HepG2 (cell line): ENCODE data around the gene RABEP2. TPM values are rescaled to one million over a fixed set of nuclear protein-coding genes. Genes with fewer than 3 reads are reported as not detected.

Source experiments
- CC2D1A ChIP-seq: sonication (generic); formaldehyde crosslinking; IDR thresholded peaks from 2 replicates; pipeline ENCODE4 v1.8.1; 2023; ENCODE audit warnings: mild to moderate bottlenecking, missing genetic modification reagents
- GABPA ChIP-seq, 2 experiments: IDR thresholded peaks; 2 replicates each; pipeline ENCODE4 v1.6.1; 2011 to 2016; ENCODE audit warnings: low read depth in 2 of 2, low read length in 1 of 2, missing biosample characterization in 1 of 2, missing genetic modification characterization in 1 of 2
- KDM6A ChIP-seq: IDR thresholded peaks from 2 replicates; pipeline ENCODE4 v1.6.1; 2016; ENCODE audit warnings: low read depth
- KMT2B ChIP-seq: IDR thresholded peaks from 2 replicates; pipeline ENCODE4 v1.6.1; 2016; ENCODE audit warnings: missing genetic modification reagents, missing compliant biosample characterization
- NCOA1 ChIP-seq: sonication (generic); formaldehyde crosslinking; IDR thresholded peaks from 2 replicates; pipeline ENCODE4 v1.9.0; 2021; ENCODE audit warnings: missing genetic modification reagents
- NFIB ChIP-seq: sonication (generic); formaldehyde crosslinking; IDR thresholded peaks from 2 replicates; pipeline ENCODE4 v1.9.0; 2021; ENCODE audit warnings: missing genetic modification reagents, mild to moderate bottlenecking, borderline replicate concordance
- PAWR ChIP-seq: sonication (generic); formaldehyde crosslinking; IDR thresholded peaks from 2 replicates; pipeline ENCODE4 v1.4.0; 2020; ENCODE audit warnings: missing genetic modification reagents, mild to moderate bottlenecking, borderline replicate concordance
- PHF8 ChIP-seq: sonication (generic); formaldehyde crosslinking; IDR thresholded peaks from 2 replicates; pipeline ENCODE4 v1.5.0; 2020; ENCODE audit warnings: missing genetic modification reagents
- SRSF9 ChIP-seq: fragments of 200-400 bp; formaldehyde crosslinking; IDR thresholded peaks from 2 replicates; pipeline ENCODE4 v1.6.1; 2018; ENCODE audit warnings: borderline replicate concordance, mild to moderate bottlenecking, low read depth, low read length; ENCODE audit not compliant: insufficient read depth, poor library complexity, severe bottlenecking
- ZNF230 ChIP-seq: sonication (generic); formaldehyde crosslinking; IDR thresholded peaks from 2 replicates; pipeline ENCODE4 v1.4.0; 2020; ENCODE audit warnings: mild to moderate bottlenecking, missing genetic modification reagents
- ZNF460 ChIP-seq: sonication (generic); formaldehyde crosslinking; IDR thresholded peaks from 2 replicates; pipeline ENCODE4 v1.5.1; 2020; ENCODE audit warnings: missing genetic modification reagents, mild to moderate bottlenecking, borderline replicate concordance
- ZNF557 ChIP-seq: sonication (generic); formaldehyde crosslinking; IDR thresholded peaks from 2 replicates; pipeline ENCODE4 v1.4.0; 2020; ENCODE audit warnings: missing genetic modification reagents
- ZNF616 ChIP-seq: sonication (generic); formaldehyde crosslinking; IDR thresholded peaks from 2 replicates; pipeline ENCODE4 v1.5.0; 2020; ENCODE audit warnings: low read depth, mild to moderate bottlenecking, missing genetic modification reagents
- ZNF83 ChIP-seq: sonication (generic); formaldehyde crosslinking; IDR thresholded peaks from 2 replicates; pipeline ENCODE4 v1.4.0; 2020; ENCODE audit warnings: missing genetic modification reagents, mild to moderate bottlenecking, borderline replicate concordance
- polyA plus RNA-seq, 8 experiments: library from polyadenylated mRNA; depleted of rRNA in 3 of 8; stranded (reverse) in 7 of 8; unstranded in 1 of 8; fragments of >200 nt; fragmentation: Illumina TruSeq in 4 of 8; extraction: Trizol in 4 of 8; gene quantifications; 2 replicates each; pipeline versions ENCODE4 v1.2.1 to v1.2.3, GENCODE V29; 2011 to 2016; ENCODE audit warnings: low read depth in 4 of 8, missing spikeins in 1 of 8, mixed read lengths in 1 of 8; ENCODE audit not compliant: insufficient read depth in 1 of 8
- total RNA-seq, 5 experiments: library from RNA; depleted of rRNA; stranded (reverse); fragments of >200 nt; fragmentation: Illumina TruSeq; extraction: Trizol; gene quantifications; 2 replicates each; pipeline ENCODE4 v1.2.3, GENCODE V29; 2016; ENCODE audit warnings: low read depth in 1 of 5
- TF ChIP-seq, protein P1 (sequence below): sonication (generic); formaldehyde crosslinking; IDR thresholded peaks from 2 replicates; pipeline ENCODE4 v1.4.0; 2020; ENCODE audit warnings: missing genetic modification reagents
- TF ChIP-seq, protein P2 (sequence below): sonication (generic); formaldehyde crosslinking; IDR thresholded peaks from 2 replicates; pipeline ENCODE4 v1.5.1; 2020; ENCODE audit warnings: missing genetic modification reagents, mild to moderate bottlenecking, borderline replicate concordance
- TF ChIP-seq, protein P3 (sequence below): sonication (generic); formaldehyde crosslinking; conservative IDR thresholded peaks from 2 replicates; pipeline ENCODE4 v1.8.0; 2022; ENCODE audit warnings: missing genetic modification reagents
- TF ChIP-seq, protein P4 (sequence below): sonication (generic); formaldehyde crosslinking; IDR thresholded peaks from 2 replicates; pipeline ENCODE4 v1.8.1; 2023; ENCODE audit warnings: missing genetic modification reagents, mild to moderate bottlenecking, borderline replicate concordance

The RABEP2 gene
- total and polyA plus RNA-seq, 2 of the 13 experiments (the other 11 are each of a cell fraction or from before 2014, with no cell fraction given) = 10.8 to 18.4 TPM

DNA sequence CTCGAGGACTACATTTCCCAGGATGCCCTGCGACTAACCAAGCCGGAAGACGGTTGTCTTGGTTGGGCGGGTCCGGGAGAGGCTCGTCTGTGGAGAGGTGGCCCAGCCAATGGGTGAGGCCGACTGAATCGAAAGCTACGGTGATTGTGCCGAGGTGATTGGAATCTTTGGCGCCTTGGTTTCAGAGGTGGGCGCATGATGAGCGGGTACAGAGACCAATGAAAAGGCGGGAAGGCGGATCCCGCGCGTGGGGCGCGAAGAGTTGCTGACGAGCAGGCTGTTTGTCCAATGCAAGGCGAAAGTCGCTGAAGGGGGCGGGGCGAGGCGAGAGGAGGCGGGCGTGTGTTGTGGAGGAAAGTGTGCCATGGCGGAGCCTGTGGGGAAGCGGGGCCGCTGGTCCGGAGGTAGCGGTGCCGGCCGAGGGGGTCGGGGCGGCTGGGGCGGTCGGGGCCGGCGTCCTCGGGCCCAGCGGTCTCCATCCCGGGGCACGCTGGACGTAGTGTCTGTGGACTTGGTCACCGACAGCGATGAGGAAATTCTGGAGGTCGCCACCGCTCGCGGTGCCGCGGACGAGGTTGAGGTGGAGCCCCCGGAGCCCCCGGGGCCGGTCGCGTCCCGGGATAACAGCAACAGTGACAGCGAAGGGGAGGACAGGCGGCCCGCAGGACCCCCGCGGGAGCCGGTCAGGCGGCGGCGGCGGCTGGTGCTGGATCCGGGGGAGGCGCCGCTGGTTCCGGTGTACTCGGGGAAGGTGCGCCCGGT lies 25.8 kb upstream of the RABEP2 start, which contains the start of gene NFATC2IP (continued):
- peak; percentile 73; the same call in 1 of the 2 replicates for TF ChIP-seq PAWR (CRISPR knock-in tag)
- TF ChIP-seq, protein P1, sequence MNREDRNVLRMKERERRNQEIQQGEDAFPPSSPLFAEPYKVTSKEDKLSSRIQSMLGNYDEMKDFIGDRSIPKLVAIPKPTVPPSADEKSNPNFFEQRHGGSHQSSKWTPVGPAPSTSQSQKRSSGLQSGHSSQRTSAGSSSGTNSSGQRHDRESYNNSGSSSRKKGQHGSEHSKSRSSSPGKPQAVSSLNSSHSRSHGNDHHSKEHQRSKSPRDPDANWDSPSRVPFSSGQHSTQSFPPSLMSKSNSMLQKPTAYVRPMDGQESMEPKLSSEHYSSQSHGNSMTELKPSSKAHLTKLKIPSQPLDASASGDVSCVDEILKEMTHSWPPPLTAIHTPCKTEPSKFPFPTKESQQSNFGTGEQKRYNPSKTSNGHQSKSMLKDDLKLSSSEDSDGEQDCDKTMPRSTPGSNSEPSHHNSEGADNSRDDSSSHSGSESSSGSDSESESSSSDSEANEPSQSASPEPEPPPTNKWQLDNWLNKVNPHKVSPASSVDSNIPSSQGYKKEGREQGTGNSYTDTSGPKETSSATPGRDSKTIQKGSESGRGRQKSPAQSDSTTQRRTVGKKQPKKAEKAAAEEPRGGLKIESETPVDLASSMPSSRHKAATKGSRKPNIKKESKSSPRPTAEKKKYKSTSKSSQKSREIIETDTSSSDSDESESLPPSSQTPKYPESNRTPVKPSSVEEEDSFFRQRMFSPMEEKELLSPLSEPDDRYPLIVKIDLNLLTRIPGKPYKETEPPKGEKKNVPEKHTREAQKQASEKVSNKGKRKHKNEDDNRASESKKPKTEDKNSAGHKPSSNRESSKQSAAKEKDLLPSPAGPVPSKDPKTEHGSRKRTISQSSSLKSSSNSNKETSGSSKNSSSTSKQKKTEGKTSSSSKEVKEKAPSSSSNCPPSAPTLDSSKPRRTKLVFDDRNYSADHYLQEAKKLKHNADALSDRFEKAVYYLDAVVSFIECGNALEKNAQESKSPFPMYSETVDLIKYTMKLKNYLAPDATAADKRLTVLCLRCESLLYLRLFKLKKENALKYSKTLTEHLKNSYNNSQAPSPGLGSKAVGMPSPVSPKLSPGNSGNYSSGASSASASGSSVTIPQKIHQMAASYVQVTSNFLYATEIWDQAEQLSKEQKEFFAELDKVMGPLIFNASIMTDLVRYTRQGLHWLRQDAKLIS (CRISPR knock-in tag) = no peak
- TF ChIP-seq ZNF83 (CRISPR knock-in tag) = no peak
- TF ChIP-seq SRSF9 = no peak
- TF ChIP-seq PHF8 (CRISPR knock-in tag) = peak; percentile 84
- TF ChIP-seq, protein P2, sequence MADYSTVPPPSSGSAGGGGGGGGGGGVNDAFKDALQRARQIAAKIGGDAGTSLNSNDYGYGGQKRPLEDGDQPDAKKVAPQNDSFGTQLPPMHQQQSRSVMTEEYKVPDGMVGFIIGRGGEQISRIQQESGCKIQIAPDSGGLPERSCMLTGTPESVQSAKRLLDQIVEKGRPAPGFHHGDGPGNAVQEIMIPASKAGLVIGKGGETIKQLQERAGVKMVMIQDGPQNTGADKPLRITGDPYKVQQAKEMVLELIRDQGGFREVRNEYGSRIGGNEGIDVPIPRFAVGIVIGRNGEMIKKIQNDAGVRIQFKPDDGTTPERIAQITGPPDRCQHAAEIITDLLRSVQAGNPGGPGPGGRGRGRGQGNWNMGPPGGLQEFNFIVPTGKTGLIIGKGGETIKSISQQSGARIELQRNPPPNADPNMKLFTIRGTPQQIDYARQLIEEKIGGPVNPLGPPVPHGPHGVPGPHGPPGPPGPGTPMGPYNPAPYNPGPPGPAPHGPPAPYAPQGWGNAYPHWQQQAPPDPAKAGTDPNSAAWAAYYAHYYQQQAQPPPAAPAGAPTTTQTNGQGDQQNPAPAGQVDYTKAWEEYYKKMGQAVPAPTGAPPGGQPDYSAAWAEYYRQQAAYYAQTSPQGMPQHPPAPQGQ (CRISPR knock-in tag) = no peak
- TF ChIP-seq GABPA (IDR thresholded peaks at IDR 0.05; ENCODE audit: low read depth, low read length) = peak; percentile 84
- TF ChIP-seq GABPA (CRISPR knock-in tag; IDR thresholded peaks at IDR 0.05; ENCODE audit: low read depth) = peak; percentile 98
- TF ChIP-seq, protein P3, sequence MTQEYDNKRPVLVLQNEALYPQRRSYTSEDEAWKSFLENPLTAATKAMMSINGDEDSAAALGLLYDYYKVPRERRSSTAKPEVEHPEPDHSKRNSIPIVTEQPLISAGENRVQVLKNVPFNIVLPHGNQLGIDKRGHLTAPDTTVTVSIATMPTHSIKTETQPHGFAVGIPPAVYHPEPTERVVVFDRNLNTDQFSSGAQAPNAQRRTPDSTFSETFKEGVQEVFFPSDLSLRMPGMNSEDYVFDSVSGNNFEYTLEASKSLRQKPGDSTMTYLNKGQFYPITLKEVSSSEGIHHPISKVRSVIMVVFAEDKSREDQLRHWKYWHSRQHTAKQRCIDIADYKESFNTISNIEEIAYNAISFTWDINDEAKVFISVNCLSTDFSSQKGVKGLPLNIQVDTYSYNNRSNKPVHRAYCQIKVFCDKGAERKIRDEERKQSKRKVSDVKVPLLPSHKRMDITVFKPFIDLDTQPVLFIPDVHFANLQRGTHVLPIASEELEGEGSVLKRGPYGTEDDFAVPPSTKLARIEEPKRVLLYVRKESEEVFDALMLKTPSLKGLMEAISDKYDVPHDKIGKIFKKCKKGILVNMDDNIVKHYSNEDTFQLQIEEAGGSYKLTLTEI (CRISPR knock-in tag) = no peak
- TF ChIP-seq KDM6A = no peak
- TF ChIP-seq, protein P4, sequence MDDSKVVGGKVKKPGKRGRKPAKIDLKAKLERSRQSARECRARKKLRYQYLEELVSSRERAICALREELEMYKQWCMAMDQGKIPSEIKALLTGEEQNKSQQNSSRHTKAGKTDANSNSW = no peak
- no peak for TF ChIP-seq ZNF557
- 0 out of 2 replicates have a peak, but pooled peaks have one; percentile 69 for TF ChIP-seq ZNF616 (CRISPR knock-in tag)
- peak; percentile 33 for TF ChIP-seq KMT2B
- no peak for TF ChIP-seq NFIB (CRISPR knock-in tag)
- TF ChIP-seq ZNF230 (CRISPR knock-in tag) = peak; percentile 85; the same call in 1 of the 2 replicates
- TF ChIP-seq ZNF460 (CRISPR knock-in tag) = no peak
- no peak for TF ChIP-seq NCOA1
- no peak for TF ChIP-seq CC2D1A
